Nephron (organoid): ENCODE measurements around the gene PRPF6.

Experiments used
- H3K27ac Mint-ChIP-seq, 3 experiments: 2 replicates each; pipeline ENCODE4 v1.8.0; 2020; ENCODE audit warnings: mixed read lengths in 3 of 3, mild to moderate bottlenecking in 2 of 3, moderate library complexity in 1 of 3
- H3K27me3 Mint-ChIP-seq: 2 replicates; pipeline ENCODE4 v1.8.0; 2021; ENCODE audit warnings: low read depth, mild to moderate bottlenecking, moderate library complexity, mixed read lengths
- H3K36me3 Mint-ChIP-seq: 2 replicates; pipeline ENCODE4 v1.8.0; 2020; ENCODE audit warnings: low read depth, mixed read lengths
- H3K4me1 Mint-ChIP-seq: 2 replicates; pipeline ENCODE4 v1.8.0; 2020; ENCODE audit warnings: mixed read lengths
- H3K4me3 Mint-ChIP-seq, 3 experiments: 2 replicates each; pipeline ENCODE4 v1.8.0; 2020; ENCODE audit warnings: mild to moderate bottlenecking in 3 of 3, mixed read lengths in 3 of 3, moderate library complexity in 2 of 3
- H3K9me3 Mint-ChIP-seq: 2 replicates; pipeline ENCODE4 v1.8.0; 2020; ENCODE audit warnings: mixed read lengths
- CTCF ChIP-seq, 3 experiments: fragments of 200-600 bp; sonication (generic); IDR thresholded peaks; one replicate each; pipeline ENCODE4 v1.5.0; 2021; ENCODE audit warnings: antibody characterized with exemption in 3 of 3; ENCODE audit not compliant: unreplicated experiment in 3 of 3

The PRPF6 gene

DNA sequence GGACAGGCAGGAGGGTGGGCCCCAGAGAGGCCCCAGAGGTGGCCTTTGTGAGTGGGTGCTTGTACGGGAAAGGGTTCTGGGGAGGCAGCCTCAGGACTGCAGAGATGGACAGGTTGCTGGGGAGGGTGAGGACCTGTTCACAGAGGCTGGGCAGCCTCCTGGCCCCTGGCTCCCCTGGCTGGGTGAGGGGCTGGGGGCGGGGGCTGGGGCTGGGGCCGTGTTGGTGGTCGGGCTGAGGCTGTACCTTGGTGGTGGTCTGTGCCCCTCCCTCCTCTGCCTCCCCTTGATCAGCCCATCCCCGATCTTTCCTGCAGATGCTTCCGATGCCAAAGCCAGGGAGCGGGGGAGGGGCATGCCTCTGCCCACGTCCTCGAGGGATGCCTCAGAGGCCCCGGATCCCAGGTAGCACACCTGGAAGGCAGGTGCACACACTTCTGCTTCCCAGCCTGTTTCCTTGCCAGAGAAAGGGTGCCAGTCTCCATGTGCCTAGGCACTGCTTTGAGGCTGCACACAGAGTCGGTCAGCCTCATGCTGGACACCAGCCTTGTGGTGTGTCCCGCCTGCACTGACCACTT is 86.9 kb downstream of the PRPF6 start:
- Mint-ChIP-seq H3K4me1 (peaks cover 6% of the 10 kb centered on the region), H3K9me3 (no peaks in the 10 kb centered on the region), H3K36me3 (no peaks in the 10 kb centered on the region), H3K4me3 (no peak overlapping the region), H3K27me3 (no peaks in the 10 kb centered on the region), H3K27ac (no peak overlapping the region)
- no peak for TF ChIP-seq CTCF (IDR thresholded peaks at IDR 0.05; ENCODE audit: unreplicated experiment in 3 of 3)

DNA sequence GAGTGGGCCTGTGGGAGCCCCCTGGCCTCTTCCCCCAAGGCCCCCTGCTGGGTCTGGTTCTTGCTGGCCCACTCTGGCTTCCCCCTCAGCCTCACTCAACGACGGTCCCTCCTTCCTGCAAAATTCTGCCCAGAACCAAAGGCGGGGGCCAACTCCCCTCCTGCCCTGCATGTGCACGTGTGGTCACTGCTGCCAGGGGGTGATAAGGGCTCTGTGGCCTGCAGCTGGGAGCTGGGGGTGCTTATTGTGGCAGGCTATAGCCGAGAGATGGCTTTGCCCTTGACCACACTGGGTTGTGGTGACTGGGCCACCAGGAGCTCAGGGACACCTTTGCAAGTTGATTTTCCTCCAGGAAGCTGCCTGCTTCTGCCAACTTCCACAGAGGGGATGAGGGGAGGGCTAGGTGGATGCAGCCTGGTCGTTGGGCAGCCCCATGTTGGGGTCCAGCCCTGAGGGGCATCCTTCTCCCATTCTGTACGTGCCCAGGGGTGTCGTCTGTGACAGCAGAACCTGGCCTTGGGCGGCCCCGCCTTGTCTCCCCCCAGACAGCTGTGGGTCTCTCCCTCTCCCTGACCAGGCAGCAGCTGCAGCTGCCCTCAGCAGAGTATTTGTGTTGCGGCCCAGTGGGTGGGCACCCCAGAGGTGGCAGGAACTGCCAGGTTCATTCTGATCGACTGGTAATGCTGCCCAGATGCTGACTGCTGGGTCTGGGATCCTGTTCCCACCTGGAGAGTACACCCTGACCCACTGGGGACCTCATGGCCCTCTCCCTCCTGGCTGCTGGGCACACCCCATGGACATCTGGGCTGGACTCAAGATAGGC is 87.7 kb downstream of the PRPF6 start:
- no peaks in the 10 kb centered on the region for H3K9me3 Mint-ChIP-seq
- H3K4me1 Mint-ChIP-seq, result peaks cover 6% of the 10 kb centered on the region
- H3K36me3 Mint-ChIP-seq, result no peaks in the 10 kb centered on the region
- no peak overlapping the region for H3K27ac Mint-ChIP-seq
- TF ChIP-seq CTCF (IDR thresholded peaks at IDR 0.05; ENCODE audit: unreplicated experiment in 3 of 3), result no peak
- no peak overlapping the region for H3K4me3 Mint-ChIP-seq
- no peaks in the 10 kb centered on the region for H3K27me3 Mint-ChIP-seq

- H3K27ac Mint-ChIP-seq, result no peak overlapping the region
- H3K36me3 Mint-ChIP-seq, result no peaks in the 10 kb centered on the region
- TF ChIP-seq CTCF (IDR thresholded peaks at IDR 0.05; ENCODE audit: unreplicated experiment in 3 of 3), result no peak
- no peak overlapping the region for H3K4me3 Mint-ChIP-seq
- no peaks in the 10 kb centered on the region for H3K27me3 Mint-ChIP-seq
- H3K9me3 Mint-ChIP-seq, result no peaks in the 10 kb centered on the region
- peaks cover under 1% of the 10 kb centered on the region for H3K4me1 Mint-ChIP-seq
Measured at GRCh38 chr20:64069209-64069613, 88.3 kb downstream of the PRPF6 start.

DNA sequence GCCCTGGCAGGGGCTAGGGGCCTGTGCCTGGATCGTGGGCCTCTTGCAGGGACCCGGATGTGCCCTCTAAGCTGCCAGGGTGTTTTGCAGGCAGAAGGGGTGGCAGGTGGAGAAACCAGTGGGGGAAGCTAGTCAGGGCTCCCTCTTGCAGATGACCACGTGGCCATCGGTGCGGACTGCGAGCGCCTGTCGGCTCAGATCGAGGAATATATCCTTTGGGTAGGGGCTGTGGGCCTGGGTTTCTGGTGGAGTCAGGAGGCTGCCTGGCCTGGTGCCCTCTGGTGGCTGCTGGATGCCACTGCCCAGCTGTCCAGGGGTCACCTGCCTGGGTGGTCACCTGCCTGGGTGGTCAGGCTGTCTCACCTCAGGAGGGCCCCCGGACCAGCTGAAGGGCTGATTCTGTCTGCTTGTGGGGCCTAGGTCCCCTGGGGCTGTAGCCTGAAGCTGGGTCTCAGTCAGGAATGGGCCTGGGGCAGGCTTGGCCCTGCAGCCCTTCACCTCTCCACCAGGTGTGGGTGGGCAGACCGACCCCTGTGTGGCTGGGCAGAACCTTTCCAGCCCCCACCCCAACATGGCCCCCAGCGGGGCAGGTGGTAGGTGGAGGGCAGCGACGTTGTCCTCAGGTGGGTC is 88.8 kb downstream of the PRPF6 start:
- H3K4me1 Mint-ChIP-seq, result no peaks in the 10 kb centered on the region
- no peak overlapping the region for H3K27ac Mint-ChIP-seq
- no peaks in the 10 kb centered on the region for H3K36me3 Mint-ChIP-seq
- no peaks in the 10 kb centered on the region for H3K9me3 Mint-ChIP-seq
- no peaks in the 10 kb centered on the region for H3K27me3 Mint-ChIP-seq
- H3K4me3 Mint-ChIP-seq, result no peak overlapping the region
- TF ChIP-seq CTCF (IDR thresholded peaks at IDR 0.05; ENCODE audit: unreplicated experiment in 3 of 3), result peak; percentile 72 to 82 (median 72)

- no peaks in the 10 kb centered on the region for H3K36me3 Mint-ChIP-seq
- no peaks in the 10 kb centered on the region for H3K9me3 Mint-ChIP-seq
- no peak overlapping the region for H3K4me3 Mint-ChIP-seq
- no peaks in the 10 kb centered on the region for H3K27me3 Mint-ChIP-seq
- H3K27ac Mint-ChIP-seq, result no peak overlapping the region
- H3K4me1 Mint-ChIP-seq, result no peaks in the 10 kb centered on the region
- no peak for TF ChIP-seq CTCF (IDR thresholded peaks at IDR 0.05; ENCODE audit: unreplicated experiment in 3 of 3)
Measured at GRCh38 chr20:64070244-64070993, 89.5 kb downstream of the PRPF6 start.
